OCI-LY1 (cell line): ENCODE measurements around the gene CUBN.

Experiments
- H2AFZ ChIP-seq: fragments of 200-600 bp; sonication (generic), shearing (Covaris generic); 2 replicates; pipeline ENCODE4 v1.6.0; 2014; ENCODE audit warnings: antibody characterized with exemption, mild to moderate bottlenecking, low read length
- H3F3A ChIP-seq: fragments of 200-600 bp; sonication (generic), shearing (Covaris generic); 2 replicates; pipeline ENCODE4 v1.6.0; 2014; ENCODE audit warnings: mild to moderate bottlenecking, antibody characterized with exemption, low read length, moderate library complexity; ENCODE audit not compliant: insufficient read depth
- H3K27ac ChIP-seq: fragments of 200-600 bp; sonication (generic); 2 replicates; pipeline ENCODE4 v1.5.1; 2014; ENCODE audit warnings: low read length, mixed run types, mild to moderate bottlenecking, low read depth; ENCODE audit not compliant: poor library complexity, severe bottlenecking
- H3K27me3 ChIP-seq: fragments of 200-600 bp; sonication (generic); 2 replicates; pipeline ENCODE4 v1.6.0; 2014; ENCODE audit warnings: antibody characterized with exemption, mild to moderate bottlenecking, low read length, moderate library complexity; ENCODE audit not compliant: insufficient read depth
- H3K36me3 ChIP-seq: fragments of 200-600 bp; sonication (generic); 2 replicates; pipeline ENCODE4 v1.6.1; 2014; ENCODE audit warnings: mild to moderate bottlenecking, antibody characterized with exemption, low read length, moderate library complexity, mixed read lengths; ENCODE audit not compliant: insufficient read depth
- H3K4me1 ChIP-seq: fragments of 200-600 bp; sonication (generic); 2 replicates; pipeline ENCODE4 v1.5.1; 2014; ENCODE audit warnings: mild to moderate bottlenecking, low read length, moderate library complexity; ENCODE audit not compliant: insufficient read depth, severe bottlenecking
- H3K4me2 ChIP-seq: fragments of 200-600 bp; sonication (generic), shearing (Covaris generic); 2 replicates; pipeline ENCODE4 v1.6.1; 2014; ENCODE audit warnings: low read length
- H3K4me3 ChIP-seq: fragments of 200-600 bp; sonication (generic); 2 replicates; pipeline ENCODE4 v1.5.1; 2014; ENCODE audit warnings: low read length, low read depth, mild to moderate bottlenecking, mixed read lengths; ENCODE audit not compliant: poor library complexity, severe bottlenecking
- H3K79me2 ChIP-seq: fragments of 200-600 bp; shearing (Covaris generic); 2 replicates; pipeline ENCODE4 v1.6.1; 2016; ENCODE audit warnings: mixed run types, low read length, mixed read lengths; ENCODE audit not compliant: insufficient read depth
- H3K9ac ChIP-seq: fragments of 200-600 bp; sonication (generic), shearing (Covaris generic); 2 replicates; pipeline ENCODE4 v1.6.1; 2014; ENCODE audit warnings: mild to moderate bottlenecking, low read length, mixed read lengths
- H3K9me2 ChIP-seq: fragments of 200-600 bp; sonication (generic), shearing (Covaris generic); 2 replicates; pipeline ENCODE4 v1.6.1; 2014; ENCODE audit warnings: low read depth, mild to moderate bottlenecking, low read length, mixed read lengths
- H3K9me3 ChIP-seq: fragments of 200-600 bp; shearing (Covaris generic); 2 replicates; pipeline ENCODE4 v1.6.1; 2014; ENCODE audit warnings: low read length, mixed read lengths
- H4K20me1 ChIP-seq: fragments of 200-600 bp; sonication (generic), shearing (Covaris generic); 2 replicates; pipeline ENCODE4 v1.6.0; 2016; ENCODE audit warnings: mild to moderate bottlenecking, low read length; ENCODE audit not compliant: insufficient read depth
- CTCF ChIP-seq: fragments of 200-600 bp; sonication (generic), shearing (Covaris generic); IDR thresholded peaks from 2 replicates; pipeline ENCODE4 v1.5.1; 2017; ENCODE audit warnings: mild to moderate bottlenecking, antibody characterized with exemption, low read length, moderate library complexity, mixed read lengths
- EZH2 ChIP-seq: fragments of 200-600 bp; sonication (generic), shearing (Covaris generic); IDR thresholded peaks from 2 replicates; pipeline ENCODE4 v1.8.0; 2017; ENCODE audit warnings: borderline replicate concordance, mixed run types, mild to moderate bottlenecking, antibody characterized with exemption, low read length, moderate library complexity, mixed read lengths

Gene CUBN

DNA sequence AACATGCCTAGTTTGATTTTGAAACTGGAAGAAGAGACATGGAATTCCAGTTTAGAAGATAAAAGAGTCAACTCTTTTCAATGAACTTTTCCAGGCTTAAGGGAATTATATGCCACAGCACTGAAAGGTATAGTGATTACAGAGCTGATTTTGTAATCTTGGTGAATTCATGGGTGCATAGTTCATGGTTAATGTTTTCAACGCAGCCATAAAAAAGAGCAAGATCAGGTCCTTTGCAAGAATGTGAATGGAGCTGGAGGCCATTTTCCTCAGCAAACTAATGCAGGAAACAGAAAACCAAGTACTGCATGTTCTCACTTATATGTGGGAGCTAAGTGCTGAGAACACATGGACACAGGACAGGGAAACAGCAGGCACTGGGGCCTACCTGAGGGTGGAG, 94.2 kb downstream of the CUBN start:
- Histone ChIP-seq H4K20me1 (no peaks in the 10 kb centered on the region), H3K27me3 (no peaks in the 10 kb centered on the region), H3K9me2 (no peaks in the 10 kb centered on the region), H3K27ac (no peak overlapping the region), H3K36me3 (no peaks in the 10 kb centered on the region), H3K9me3 (no peaks in the 10 kb centered on the region), H2AFZ (no peak overlapping the region), H3K9ac (no peak overlapping the region), H3K4me2 (no peak overlapping the region), H3K4me1 (no peaks in the 10 kb centered on the region), H3K4me3 (no peak overlapping the region), H3F3A (no peaks in the 10 kb centered on the region), H3K79me2 (no peaks in the 10 kb centered on the region)
- TF ChIP-seq EZH2, result no peak
- no peak for TF ChIP-seq CTCF

- Histone ChIP-seq H2AFZ (no peak overlapping the region), H3K4me2 (no peak overlapping the region)
- TF ChIP-seq CTCF (no peak), EZH2 (no peak)
Measured at GRCh38 chr10:17033529-17034260, 95.9 kb downstream of the CUBN start.

DNA sequence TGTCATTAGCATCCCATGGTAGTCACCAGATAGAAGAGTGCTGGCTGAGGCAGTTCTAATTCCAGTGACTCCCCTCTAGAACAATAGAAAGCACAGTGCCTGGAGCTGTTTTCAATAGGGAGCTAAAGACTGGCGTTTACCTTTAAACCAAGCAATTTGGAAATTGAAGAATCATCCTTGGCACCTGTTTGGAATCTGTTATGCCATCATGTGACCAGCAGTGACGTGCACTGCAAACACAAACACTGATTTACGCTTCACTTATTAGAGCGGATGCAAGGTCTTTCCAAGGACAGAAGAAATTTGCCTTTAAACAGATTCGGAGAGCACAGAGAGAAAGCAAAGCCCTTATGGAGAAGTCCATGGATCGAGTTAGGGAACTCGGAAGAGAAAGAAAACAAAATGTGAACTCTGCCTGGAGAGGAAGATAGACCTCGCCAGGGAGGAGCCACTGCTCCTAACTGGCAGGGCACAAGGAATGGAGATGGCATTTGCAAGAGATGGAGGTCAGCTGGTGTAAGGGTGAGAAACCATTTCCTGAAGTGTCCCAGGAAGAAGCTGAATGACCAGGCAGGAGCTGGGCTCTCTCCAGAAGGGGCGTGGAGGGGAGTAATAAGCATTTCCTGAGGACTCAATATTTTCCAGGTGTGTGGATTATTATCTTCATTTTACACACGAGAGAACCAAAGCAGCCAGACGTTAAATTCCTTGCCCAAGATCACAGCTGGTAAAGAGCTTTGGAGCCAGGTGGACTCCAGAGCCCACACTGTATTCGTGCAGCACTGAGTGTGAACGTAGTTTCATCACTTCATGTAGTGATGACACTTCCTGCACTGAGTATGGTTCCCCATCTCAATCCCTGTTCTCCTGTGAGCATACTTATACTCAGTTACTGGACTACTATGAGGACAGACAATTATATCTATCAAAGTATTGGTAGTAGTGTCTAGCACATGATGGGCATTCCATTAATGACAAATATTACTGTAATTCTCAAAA, 97.7 kb downstream of the CUBN start:
- no peaks in the 10 kb centered on the region for H3K36me3 ChIP-seq
- no peaks in the 10 kb centered on the region for H3K79me2 ChIP-seq
- no peak overlapping the region for H3K4me2 ChIP-seq

More at GRCh38 chr10:17033529-17034260, 95.9 kb downstream of the CUBN start:
- no peak overlapping the region for H3K27ac ChIP-seq
- no peaks in the 10 kb centered on the region for H3K9me3 ChIP-seq
- H3K27me3 ChIP-seq, result no peaks in the 10 kb centered on the region
- H3K4me1 ChIP-seq, result no peaks in the 10 kb centered on the region
- H3K9me2 ChIP-seq, result no peaks in the 10 kb centered on the region
- H3K36me3 ChIP-seq, result no peaks in the 10 kb centered on the region
- H3K4me3 ChIP-seq, result no peak overlapping the region
- no peak overlapping the region for H3K9ac ChIP-seq
- H3K79me2 ChIP-seq, result no peaks in the 10 kb centered on the region
- no peaks in the 10 kb centered on the region for H3F3A ChIP-seq
- no peaks in the 10 kb centered on the region for H4K20me1 ChIP-seq

More for the DNA sequence above, 97.7 kb downstream of the CUBN start:
- no peak for TF ChIP-seq EZH2
- no peak for TF ChIP-seq CTCF
- Histone ChIP-seq H3K9me3 (no peaks in the 10 kb centered on the region), H3K4me1 (no peaks in the 10 kb centered on the region), H2AFZ (no peak overlapping the region), H3K27ac (no peak overlapping the region), H3K9ac (no peak overlapping the region), H3K27me3 (no peaks in the 10 kb centered on the region), H3K9me2 (no peaks in the 10 kb centered on the region), H3K4me3 (no peak overlapping the region), H3F3A (no peaks in the 10 kb centered on the region), H4K20me1 (no peaks in the 10 kb centered on the region)
